Measurements from ENCODE around the gene PARP3. TPM values are rescaled to one million over a fixed set of nuclear protein-coding genes. Genes with fewer than 3 reads are reported as not detected.

The PARP3 gene
- total RNA-seq, 1 donor from 2014 or later = 17.5 TPM

GRCh38 chr3:51971350-51971749 lies 29.2 kb downstream of the PARP3 start:
- peaks cover 2% of the 10 kb centered on the region for H3K36me3 Mint-ChIP-seq (ENCODE audit: low read depth)
- no peak for DNase-seq
- H3K27me3 Mint-ChIP-seq = no peaks in the 10 kb centered on the region
- intact Hi-C loops (cut with micrococcal nuclease) = no loop called here
- no peak overlapping the region for H3K4me3 Mint-ChIP-seq
- H3K27ac Mint-ChIP-seq = no peak overlapping the region
- no peaks in the 10 kb centered on the region for H3K9me3 Mint-ChIP-seq
- H3K4me1 Mint-ChIP-seq = peaks cover 13% of the 10 kb centered on the region

GRCh38 chr3:51974277-51974962 lies 32.3 kb downstream of the PARP3 start:
- Mint-ChIP-seq H3K36me3 (ENCODE audit: low read depth) (peaks cover 2% of the 10 kb centered on the region), H3K27ac (peak overlapping the region; percentile 96), H3K9me3 (no peaks in the 10 kb centered on the region), H3K27me3 (no peaks in the 10 kb centered on the region), H3K4me3 (peak overlapping the region; percentile 87), H3K4me1 (peaks cover 17% of the 10 kb centered on the region)
- no peak for DNase-seq
- intact Hi-C loops (cut with micrococcal nuclease) = loop anchor here (1.0 to 2.0 kb wide), 3 partner anchors 20 to 83 kb away; partner anchors contain the start of genes PARP3 and RPL29

GRCh38 chr3:51974963-51975851 lies 33.0 kb downstream of the PARP3 start, which contains the start of gene ABHD14A:
ABHD14A (plus strand) TSS chr3:51975064; CDS start chr3:51975136, 72 bp downstream.
- DNase-seq = peak; percentile 94
- intact Hi-C loops (cut with micrococcal nuclease) = loop anchor here (1.0 to 2.0 kb wide), 5 partner anchors 8 to 82 kb away; partner anchors contain the start of genes ACY1, PARP3, PCBP4 and RPL29
- peaks cover 2% of the 10 kb centered on the region for H3K36me3 Mint-ChIP-seq (ENCODE audit: low read depth)
- H3K9me3 Mint-ChIP-seq = no peaks in the 10 kb centered on the region
- peak within 1 kb of the TSS; percentile 96 for H3K27ac Mint-ChIP-seq
- peak within 1 kb of the TSS; percentile 87 for H3K4me3 Mint-ChIP-seq
- H3K4me1 Mint-ChIP-seq = peaks cover 17% of the 10 kb centered on the region
- no peaks in the 10 kb centered on the region for H3K27me3 Mint-ChIP-seq

GRCh38 chr3:51975852-51976549 lies 33.8 kb downstream of the PARP3 start:
- Mint-ChIP-seq H3K9me3 (no peaks in the 10 kb centered on the region), H3K4me1 (peaks cover 19% of the 10 kb centered on the region), H3K27me3 (no peaks in the 10 kb centered on the region), H3K36me3 (ENCODE audit: low read depth) (peaks cover 2% of the 10 kb centered on the region), H3K4me3 (peak overlapping the region; percentile 87), H3K27ac (peak overlapping the region; percentile 88)
- peak; percentile 79 for DNase-seq
- intact Hi-C loops (cut with micrococcal nuclease) = loop anchor here (1.0 to 2.0 kb wide), 3 partner anchors 7 to 19 kb away; partner anchors contain the start of genes ACY1, PCBP4 and RPL29

GRCh38 chr3:51977446-51978142 lies 35.4 kb downstream of the PARP3 start:
- peaks cover 2% of the 10 kb centered on the region for H3K36me3 Mint-ChIP-seq (ENCODE audit: low read depth)
- no peaks in the 10 kb centered on the region for H3K9me3 Mint-ChIP-seq
- H3K4me3 Mint-ChIP-seq = peak overlapping the region; percentile 41
- H3K27me3 Mint-ChIP-seq = no peaks in the 10 kb centered on the region
- DNase-seq = no peak
- peaks cover 27% of the 10 kb centered on the region for H3K4me1 Mint-ChIP-seq
- peak overlapping the region; percentile 75 for H3K27ac Mint-ChIP-seq
- intact Hi-C loops (cut with micrococcal nuclease) = no loop called here

GRCh38 chr3:51978143-51978502 lies 36.0 kb downstream of the PARP3 start:
- DNase-seq = no peak
- Mint-ChIP-seq H3K4me3 (no peak overlapping the region), H3K9me3 (no peaks in the 10 kb centered on the region), H3K27me3 (no peaks in the 10 kb centered on the region), H3K36me3 (ENCODE audit: low read depth) (peaks cover 5% of the 10 kb centered on the region), H3K27ac (no peak overlapping the region), H3K4me1 (peaks cover 30% of the 10 kb centered on the region)
- intact Hi-C loops (cut with micrococcal nuclease) = no loop called here

- H3K4me3 Mint-ChIP-seq = no peak overlapping the region
- peaks cover 30% of the 10 kb centered on the region for H3K4me1 Mint-ChIP-seq
- no peaks in the 10 kb centered on the region for H3K27me3 Mint-ChIP-seq
- H3K36me3 Mint-ChIP-seq (ENCODE audit: low read depth) = peaks cover 7% of the 10 kb centered on the region
- intact Hi-C loops (cut with micrococcal nuclease) = loop anchor here (10.0 kb wide), 1 partner anchor 295 kb away; the partner anchor contains the start of gene WDR82
- no peak for DNase-seq
- no peak overlapping the region for H3K27ac Mint-ChIP-seq
- H3K9me3 Mint-ChIP-seq = no peaks in the 10 kb centered on the region
Measured at GRCh38 chr3:51980253-51980652, 38.1 kb downstream of the PARP3 start.

- Mint-ChIP-seq H3K27ac (peak overlapping the region; percentile 96), H3K36me3 (ENCODE audit: low read depth) (peaks cover 7% of the 10 kb centered on the region), H3K4me3 (peak overlapping the region; percentile 96), H3K4me1 (peaks cover 21% of the 10 kb centered on the region), H3K27me3 (no peaks in the 10 kb centered on the region), H3K9me3 (no peaks in the 10 kb centered on the region)
- intact Hi-C loops (cut with micrococcal nuclease) = loop anchor here (10.0 kb wide), 1 partner anchor 292 kb away; the partner anchor contains the start of gene WDR82
- peak; percentile 78 for DNase-seq
Measured at GRCh38 chr3:51982352-51982837, 40.2 kb downstream of the PARP3 start.

GRCh38 chr3:51982838-51983577 lies 40.8 kb downstream of the PARP3 start, which contains the start of gene ACY1:
ACY1 (plus strand) TSS chr3:51983535; CDS start chr3:51984065, 530 bp downstream.
- peaks cover 7% of the 10 kb centered on the region for H3K36me3 Mint-ChIP-seq (ENCODE audit: low read depth)
- peak within 1 kb of the TSS; percentile 96 for H3K27ac Mint-ChIP-seq

GRCh38 chr3:51983578-51984268 lies 41.6 kb downstream of the PARP3 start:
- H3K27ac Mint-ChIP-seq = peak overlapping the region; percentile 96
- H3K9me3 Mint-ChIP-seq = no peaks in the 10 kb centered on the region
- DNase-seq = no peak
- H3K36me3 Mint-ChIP-seq (ENCODE audit: low read depth) = peaks cover 7% of the 10 kb centered on the region
- peaks cover 20% of the 10 kb centered on the region for H3K4me1 Mint-ChIP-seq
- H3K27me3 Mint-ChIP-seq = no peaks in the 10 kb centered on the region
- intact Hi-C loops (cut with micrococcal nuclease) = loop anchor here (1.0 to 10.0 kb wide), 4 partner anchors 8 to 291 kb away; partner anchors contain the start of genes ABHD14A, PARP3, RPL29 and WDR82
- peak overlapping the region; percentile 96 for H3K4me3 Mint-ChIP-seq

More at GRCh38 chr3:51982838-51983577, 40.8 kb downstream of the PARP3 start, which contains the start of gene ACY1:
- DNase-seq = peak; percentile 95
- Mint-ChIP-seq H3K4me1 (peaks cover 20% of the 10 kb centered on the region), H3K9me3 (no peaks in the 10 kb centered on the region), H3K4me3 (peak within 1 kb of the TSS; percentile 96), H3K27me3 (no peaks in the 10 kb centered on the region)
- intact Hi-C loops (cut with micrococcal nuclease) = loop anchor here (1.0 to 10.0 kb wide), 4 partner anchors 8 to 292 kb away; partner anchors contain the start of genes ABHD14A, PARP3, RPL29 and WDR82

- peaks cover 7% of the 10 kb centered on the region for H3K36me3 Mint-ChIP-seq (ENCODE audit: low read depth)
- H3K4me3 Mint-ChIP-seq = peak overlapping the region; percentile 96
- DNase-seq = no peak
- H3K4me1 Mint-ChIP-seq = peaks cover 20% of the 10 kb centered on the region
- intact Hi-C loops (cut with micrococcal nuclease) = loop anchor here (10.0 kb wide), 1 partner anchor 291 kb away; the partner anchor contains the start of gene WDR82
- no peaks in the 10 kb centered on the region for H3K27me3 Mint-ChIP-seq
- H3K9me3 Mint-ChIP-seq = no peaks in the 10 kb centered on the region
- H3K27ac Mint-ChIP-seq = peak overlapping the region; percentile 96
Measured at GRCh38 chr3:51984269-51984647, 42.1 kb downstream of the PARP3 start.
